ENCODE results near the gene SLC22A2. TPM values are rescaled to one million over a fixed set of nuclear protein-coding genes. Genes with fewer than 3 reads are reported as not detected.

Gene SLC22A2
- total and polyA plus RNA-seq, 10 of the 15 experiments (the other 5 are each of a cell fraction or from before 2014, with no cell fraction given): 0.12 TPM; not detected in 9

- ChIA-PET POLR2A (no interaction called here), CTCF (no interaction called here), RAD21 (ENCODE audit: unreplicated experiment) (no interaction called here), SMC1A (ENCODE audit: uncharacterized antibody, unreplicated experiment) (no interaction called here)
- Histone ChIP-seq H3K9ac (ENCODE audit: control insufficient read depth, insufficient read depth, low read length) (no peak overlapping the region), H3K4me2 (ENCODE audit: control insufficient read depth, insufficient read depth) (no peak overlapping the region), H3K79me2 (ENCODE audit: control insufficient read depth, insufficient read depth, low read length) (no peaks in the 10 kb centered on the region), H3K4me3 (no peak overlapping the region), H3K9me3 (replicated peaks; ENCODE audit: control insufficient read depth, insufficient read depth, low read length) (no peaks in the 10 kb centered on the region), H3K4me1 (ENCODE audit: control insufficient read depth, insufficient read depth, low read length) (no peaks in the 10 kb centered on the region), H3K27ac (ENCODE audit: control insufficient read depth, insufficient read depth) (no peak overlapping the region), H4K20me1 (ENCODE audit: control insufficient read depth, insufficient read depth) (no peaks in the 10 kb centered on the region), H3K36me3 (ENCODE audit: control insufficient read depth in 2 of 2, insufficient read depth in 2 of 2, low read length in 1 of 2) (no peaks in the 10 kb centered on the region), H2AFZ (ENCODE audit: control insufficient read depth, low read depth, low read length) (no peak overlapping the region), H3K27me3 (replicated peaks in 1 of 2; ENCODE audit: control insufficient read depth in 2 of 2, insufficient read depth in 2 of 2, low read length in 1 of 2) (no peaks in the 10 kb centered on the region; a peak in 1 of 4 replicates)
- no TSS peak for BruUV-seq (replicated peaks)
- ATAC-seq (no peak), FAIRE-seq (no peak), DNase-seq (ENCODE audit: low read depth, low spot score) (no peak)
- no peak for TF ChIP-seq TCF12 (IDR thresholded peaks at IDR 0.05; ENCODE audit: low read depth, low read length)
- intact Hi-C loops (cut with micrococcal nuclease; ENCODE audit: unreplicated experiment): no loop called here
- WGBS (ENCODE audit: insufficient coverage, insufficient replicate concordance, low lambda C conversion rate, missing lambda C conversion rate): 0% methylated on average over 1 of the region's 1 CpG
- in situ Hi-C loops (cut with MboI): no loop called here
Measured at GRCh38 chr6:160227769-160228161, 30.9 kb downstream of the SLC22A2 start.

GRCh38 chr6:160227038-160227768 is 31.4 kb downstream of the SLC22A2 start:
- FAIRE-seq: no peak

More at GRCh38 chr6:160227038-160227768, 31.4 kb downstream of the SLC22A2 start:
- no peaks in the 10 kb centered on the region for H3K79me2 ChIP-seq (ENCODE audit: control insufficient read depth, insufficient read depth, low read length)
- BruUV-seq (replicated peaks): no TSS peak
- H3K4me2 ChIP-seq (ENCODE audit: control insufficient read depth, insufficient read depth): no peak overlapping the region
- intact Hi-C loops (cut with micrococcal nuclease; ENCODE audit: unreplicated experiment): no loop called here
- H3K4me3 ChIP-seq: no peak overlapping the region
- H3K27ac ChIP-seq (ENCODE audit: control insufficient read depth, insufficient read depth): no peak overlapping the region
- H2AFZ ChIP-seq (ENCODE audit: control insufficient read depth, low read depth, low read length): no peak overlapping the region
- POLR2A ChIA-PET: no interaction called here
- WGBS (ENCODE audit: insufficient coverage, insufficient replicate concordance, low lambda C conversion rate, missing lambda C conversion rate): 29% methylated on average over 4 of the region's 4 CpGs
- in situ Hi-C loops (cut with MboI): no loop called here
- no peak for DNase-seq (ENCODE audit: low read depth, low spot score)
- H3K4me1 ChIP-seq (ENCODE audit: control insufficient read depth, insufficient read depth, low read length): no peaks in the 10 kb centered on the region
- H3K27me3 ChIP-seq (replicated peaks in 1 of 2; ENCODE audit: control insufficient read depth in 2 of 2, insufficient read depth in 2 of 2, low read length in 1 of 2): no peaks in the 10 kb centered on the region; a peak in 1 of 4 replicates
- H4K20me1 ChIP-seq (ENCODE audit: control insufficient read depth, insufficient read depth): no peaks in the 10 kb centered on the region
- no peak overlapping the region for H3K9ac ChIP-seq (ENCODE audit: control insufficient read depth, insufficient read depth, low read length)
- H3K36me3 ChIP-seq (ENCODE audit: control insufficient read depth in 2 of 2, insufficient read depth in 2 of 2, low read length in 1 of 2): no peaks in the 10 kb centered on the region
- no peaks in the 10 kb centered on the region for H3K9me3 ChIP-seq (replicated peaks; ENCODE audit: control insufficient read depth, insufficient read depth, low read length)
- SMC1A ChIA-PET (ENCODE audit: uncharacterized antibody, unreplicated experiment): no interaction called here
- CTCF ChIA-PET: no interaction called here
- ATAC-seq: no peak
- RAD21 ChIA-PET (ENCODE audit: unreplicated experiment): no interaction called here
- no peak for TF ChIP-seq NR2C2 (IDR thresholded peaks at IDR 0.05; ENCODE audit: borderline replicate concordance, control insufficient read depth, insufficient read length, low read depth)
- no peak for TF ChIP-seq MAX (IDR thresholded peaks at IDR 0.05; ENCODE audit: low read depth, low read length)
- TF ChIP-seq ATF2 (IDR thresholded peaks at IDR 0.05; ENCODE audit: low read length): no peak
- no peak for TF ChIP-seq NFXL1 (IDR thresholded peaks at IDR 0.05; ENCODE audit: borderline replicate concordance)
- TF ChIP-seq CBX5 (IDR thresholded peaks at IDR 0.05; ENCODE audit: low read depth): no peak
- no peak for TF ChIP-seq PKNOX1 (IDR thresholded peaks at IDR 0.05)
- no peak for TF ChIP-seq MXI1 (IDR thresholded peaks at IDR 0.05; ENCODE audit: low read depth, low read length)
- no peak for TF ChIP-seq NR2C1 (IDR thresholded peaks at IDR 0.05)

All from GM12878 (cell line).